ENCODE measurements around the gene NCKAP1. TPM values are rescaled to one million over a fixed set of nuclear protein-coding genes. Genes with fewer than 3 reads are reported as not detected.

The NCKAP1 gene
- total and polyA plus RNA-seq, 2 of the 4 experiments (the other 2 are of a cell fraction), result 91.1 to 160 TPM

- Histone ChIP-seq H3K27ac (ENCODE audit: insufficient read depth, low read length) (no peak overlapping the region), H3K36me3 (ENCODE audit: control insufficient read depth, insufficient read depth, low read length) (peaks cover 14% of the 10 kb centered on the region), H4K20me1 (ENCODE audit: insufficient read depth, low read length) (peaks cover 10% of the 10 kb centered on the region), H3K4ac (ENCODE audit: low read depth, low read length) (no peak overlapping the region), H2BK15ac (ENCODE audit: low read depth, low read length) (no peak overlapping the region), H2BK120ac (ENCODE audit: low read depth, low read length) (no peak overlapping the region), H3K23ac (ENCODE audit: low read depth, low read length) (no peak overlapping the region), H3K18ac (ENCODE audit: low read depth, low read length) (no peak overlapping the region), H3K4me2 (ENCODE audit: low read depth, low read length) (no peak overlapping the region), H3K56ac (ENCODE audit: extremely low read depth, insufficient read depth, low read length) (no peak overlapping the region), H3K9me3 (ENCODE audit: control insufficient read depth, insufficient read depth, low read length) (no peaks in the 10 kb centered on the region), H3K27me3 (ENCODE audit: control insufficient read depth, insufficient read depth, low read length) (no peaks in the 10 kb centered on the region), H2BK5ac (ENCODE audit: low read depth, low read length, poor library complexity, severe bottlenecking) (no peak overlapping the region), H3K9ac (ENCODE audit: low read depth, low read length) (no peak overlapping the region), H4K5ac (ENCODE audit: low read depth, low read length) (no peak overlapping the region), H3K4me1 (ENCODE audit: control insufficient read depth, insufficient read depth, low read length) (peaks cover 11% of the 10 kb centered on the region), H2AK5ac (ENCODE audit: low read depth, low read length) (no peak overlapping the region), H4K8ac (ENCODE audit: low read depth in 2 of 2, low read length in 2 of 2) (no peak overlapping the region), H3K9me1 (ENCODE audit: insufficient read depth, low read length) (peaks cover 8% of the 10 kb centered on the region), H3K79me1 (ENCODE audit: low read depth in 1 of 2, low read length in 2 of 2) (peaks cover 3 to 8% of the 10 kb centered on the region in 2 experiments; a peak in 3 of 4 replicates), H4K91ac (ENCODE audit: insufficient read depth, low read depth, low read length) (no peak overlapping the region), H2AFZ (replicated peaks; ENCODE audit: low read length, poor library complexity) (no peak overlapping the region), H2BK20ac (ENCODE audit: low read depth, low read length) (no peak overlapping the region), H2AK9ac (replicated peaks; ENCODE audit: low read depth, low read length, poor library complexity) (no peak overlapping the region), H3K14ac (replicated peaks; ENCODE audit: low read depth, low read length) (no peak overlapping the region), H3K4me3 (ENCODE audit: insufficient read depth, low read depth, low read length) (no peak overlapping the region)
- TF ChIP-seq SMC3 (IDR thresholded peaks at IDR 0.05; ENCODE audit: low read depth, low read length) (no peak), ELK1 (IDR thresholded peaks at IDR 0.05; ENCODE audit: borderline replicate concordance, low read depth, low read length) (no peak), NFE2L2 (IDR thresholded peaks at IDR 0.05; ENCODE audit: low read depth, low read length) (no peak), CHD1 (IDR thresholded peaks at IDR 0.05; ENCODE audit: low read depth, low read length) (no peak), FOS (IDR thresholded peaks at IDR 0.05; ENCODE audit: low read depth, low read length) (no peak), MAFK (IDR thresholded peaks at IDR 0.05; ENCODE audit: low read depth, low read length) (no peak), RCOR1 (IDR thresholded peaks at IDR 0.05; ENCODE audit: insufficient replicate concordance, low read length) (no peak), CEBPB (IDR thresholded peaks at IDR 0.05; ENCODE audit: low read depth, low read length) (no peak), RAD21 (IDR thresholded peaks at IDR 0.05; ENCODE audit: low read length) (no peak), MXI1 (IDR thresholded peaks at IDR 0.05; ENCODE audit: borderline replicate concordance, low read depth, low read length) (no peak), POLR2A (IDR thresholded peaks at IDR 0.05; ENCODE audit: low read depth, low read length) (no peak), RFX5 (IDR thresholded peaks at IDR 0.05; ENCODE audit: low read depth, low read length) (no peak), BHLHE40 (IDR thresholded peaks at IDR 0.05; ENCODE audit: low read depth, low read length) (no peak), MAZ (IDR thresholded peaks at IDR 0.05; ENCODE audit: borderline replicate concordance, low read depth, low read length) (no peak)
- TF ChIP-seq, protein P1, sequence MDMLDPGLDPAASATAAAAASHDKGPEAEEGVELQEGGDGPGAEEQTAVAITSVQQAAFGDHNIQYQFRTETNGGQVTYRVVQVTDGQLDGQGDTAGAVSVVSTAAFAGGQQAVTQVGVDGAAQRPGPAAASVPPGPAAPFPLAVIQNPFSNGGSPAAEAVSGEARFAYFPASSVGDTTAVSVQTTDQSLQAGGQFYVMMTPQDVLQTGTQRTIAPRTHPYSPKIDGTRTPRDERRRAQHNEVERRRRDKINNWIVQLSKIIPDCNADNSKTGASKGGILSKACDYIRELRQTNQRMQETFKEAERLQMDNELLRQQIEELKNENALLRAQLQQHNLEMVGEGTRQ (IDR thresholded peaks at IDR 0.05; ENCODE audit: low read depth, low read length), result no peak
- TF ChIP-seq, protein P2, sequence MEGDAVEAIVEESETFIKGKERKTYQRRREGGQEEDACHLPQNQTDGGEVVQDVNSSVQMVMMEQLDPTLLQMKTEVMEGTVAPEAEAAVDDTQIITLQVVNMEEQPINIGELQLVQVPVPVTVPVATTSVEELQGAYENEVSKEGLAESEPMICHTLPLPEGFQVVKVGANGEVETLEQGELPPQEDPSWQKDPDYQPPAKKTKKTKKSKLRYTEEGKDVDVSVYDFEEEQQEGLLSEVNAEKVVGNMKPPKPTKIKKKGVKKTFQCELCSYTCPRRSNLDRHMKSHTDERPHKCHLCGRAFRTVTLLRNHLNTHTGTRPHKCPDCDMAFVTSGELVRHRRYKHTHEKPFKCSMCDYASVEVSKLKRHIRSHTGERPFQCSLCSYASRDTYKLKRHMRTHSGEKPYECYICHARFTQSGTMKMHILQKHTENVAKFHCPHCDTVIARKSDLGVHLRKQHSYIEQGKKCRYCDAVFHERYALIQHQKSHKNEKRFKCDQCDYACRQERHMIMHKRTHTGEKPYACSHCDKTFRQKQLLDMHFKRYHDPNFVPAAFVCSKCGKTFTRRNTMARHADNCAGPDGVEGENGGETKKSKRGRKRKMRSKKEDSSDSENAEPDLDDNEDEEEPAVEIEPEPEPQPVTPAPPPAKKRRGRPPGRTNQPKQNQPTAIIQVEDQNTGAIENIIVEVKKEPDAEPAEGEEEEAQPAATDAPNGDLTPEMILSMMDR (conservative IDR thresholded peaks at IDR 0.05; ENCODE audit: low read depth, low read length), result no peak
- CTCF ChIA-PET, result interaction anchor here (0.6 kb wide), 1 partner anchor 21 kb away, joined by 4 read pairs; no protein-coding TSS in a partner anchor
- POLR2A ChIA-PET (ENCODE audit: unreplicated experiment), result no interaction called here
- WGBS, 2 experiments (ENCODE audit: extremely low coverage in 2 of 2, insufficient read length in 1 of 2), result no CpG with 5 or more reads among the region's 3 CpGs
- dilution Hi-C loops (cut with HindIII; ENCODE audit: low sequenced_read_pairs, unreplicated experiment) (no loop called here), intact Hi-C loops (cut with micrococcal nuclease) (loop anchor here (5.0 kb wide), 1 partner anchor 35 kb away; no protein-coding TSS in a partner anchor), in situ Hi-C loops (cut with MboI; ENCODE audit: low sequenced_read_pairs) (no loop called here)
- DNase-seq, result no peak
- no peak for ATAC-seq (ENCODE audit: low read depth)
- BruUV-seq (replicated peaks), result no TSS peak
Observed at GRCh38 chr2:182912518-182912915, 125.7 kb downstream of the NCKAP1 start.
